DLD1 (cell line): Measurements from ENCODE around the gene STX8.
"Not testable (repeated sequence)": the region's sequence is repeated elsewhere in the genome, so short reads cannot be mapped to it uniquely, and the experiment has no call there.

Experiments
- in situ Hi-C: cut with HindIII; loops from 2 replicates; pipeline ENCODE4 v1.10.0; 2017; ENCODE audit warnings: low sequenced_read_pairs

The STX8 gene

GRCh38 chr17:9557161-9557755 lies 18.4 kb downstream of the STX8 start:
- in situ Hi-C loops: no loop called here

GRCh38 chr17:9554715-9555114 lies 20.9 kb downstream of the STX8 start:
- in situ Hi-C loops: not testable (repeated sequence)

GRCh38 chr17:9553596-9553995 lies 22.0 kb downstream of the STX8 start:
- in situ Hi-C loops: no loop called here

- in situ Hi-C loops: no loop called here
Observed at GRCh38 chr17:9553181-9553580, 22.4 kb downstream of the STX8 start.

- in situ Hi-C loops: no loop called here
Observed at GRCh38 chr17:9549215-9549614, 26.4 kb downstream of the STX8 start.

- in situ Hi-C loops: no loop called here
Observed at GRCh38 chr17:9544221-9544620, 31.4 kb downstream of the STX8 start.

GRCh38 chr17:9541718-9542117 lies 33.9 kb downstream of the STX8 start:
- in situ Hi-C loops: no loop called here

GRCh38 chr17:9538626-9539025 lies 37.0 kb downstream of the STX8 start:
- in situ Hi-C loops: no loop called here

- in situ Hi-C loops: no loop called here
Observed at GRCh38 chr17:9537177-9537776, 38.3 kb downstream of the STX8 start.

- in situ Hi-C loops: no loop called here
Observed at GRCh38 chr17:9536061-9536460, 39.6 kb downstream of the STX8 start.

GRCh38 chr17:9533441-9533840 lies 42.2 kb downstream of the STX8 start:
- in situ Hi-C loops: no loop called here

- in situ Hi-C loops: no loop called here
Observed at GRCh38 chr17:9532715-9533114, 42.9 kb downstream of the STX8 start.

- in situ Hi-C loops: no loop called here
Observed at GRCh38 chr17:9531034-9531433, 44.6 kb downstream of the STX8 start.

GRCh38 chr17:9529033-9529700 lies 46.5 kb downstream of the STX8 start:
- in situ Hi-C loops: no loop called here

GRCh38 chr17:9527788-9528187 lies 47.8 kb downstream of the STX8 start:
- in situ Hi-C loops: no loop called here

- in situ Hi-C loops: no loop called here
Observed at GRCh38 chr17:9522074-9522473, 53.5 kb downstream of the STX8 start.

- in situ Hi-C loops: no loop called here
Observed at GRCh38 chr17:9521062-9521461, 54.6 kb downstream of the STX8 start.

GRCh38 chr17:9520649-9521048 lies 55.0 kb downstream of the STX8 start:
- in situ Hi-C loops: no loop called here

- in situ Hi-C loops: no loop called here
Observed at GRCh38 chr17:9519583-9520272, 55.9 kb downstream of the STX8 start.

GRCh38 chr17:9517396-9517795 lies 58.2 kb downstream of the STX8 start:
- in situ Hi-C loops: no loop called here

- in situ Hi-C loops: no loop called here
Observed at GRCh38 chr17:9513266-9513665, 62.4 kb downstream of the STX8 start.
